Transverse colon (tissue), 3 donors: ENCODE measurements around the gene GOLGA6L9.
"Not testable (repeated sequence)": the region's sequence is repeated elsewhere in the genome, so short reads cannot be mapped to it uniquely, and the experiment has no call there.

Experiments
- EP300 ChIP-seq: sonication (generic); formaldehyde crosslinking; IDR thresholded peaks from one replicate; pipeline ENCODE4 v1.6.1; 2017; ENCODE audit warnings: antibody characterized with exemption, low read depth
- TF ChIP-seq, protein P1 (sequence below), 5 experiments: fragments of 200-600 bp in 3 of 5; fragments of 450-650 bp in 2 of 5; sonication (generic) in 3 of 5; IDR thresholded peaks; 1 replicate in 2 of 5; 2 replicates in 3 of 5; pipeline ENCODE4 v1.5.1; 2016 to 2017; ENCODE audit warnings: antibody characterized with exemption in 5 of 5, inconsistent platforms in 3 of 5, mild to moderate bottlenecking in 2 of 5, moderate library complexity in 1 of 5

DNA sequence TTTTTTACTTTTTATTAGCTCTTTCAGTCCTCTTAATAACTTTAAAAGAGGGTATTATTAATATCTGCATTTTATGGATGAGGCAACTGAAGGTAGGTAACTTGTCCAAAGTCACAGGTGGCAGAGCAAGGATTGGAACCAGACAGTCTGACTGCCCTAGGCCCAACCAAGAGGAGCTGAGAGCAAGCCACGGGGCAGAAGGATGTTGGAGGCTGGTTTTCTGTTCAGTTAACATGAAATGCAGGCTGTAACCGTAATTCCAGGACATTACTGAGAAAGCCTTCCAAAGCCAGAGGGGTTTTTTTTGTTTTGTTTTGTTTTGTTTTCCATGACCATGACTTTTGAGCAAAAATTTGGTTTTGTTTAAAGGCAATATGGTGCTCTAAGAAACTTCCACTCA is 9.1 kb upstream of the GOLGA6L9 start:
- TF ChIP-seq EP300 = not testable (repeated sequence)
- TF ChIP-seq, protein P1, sequence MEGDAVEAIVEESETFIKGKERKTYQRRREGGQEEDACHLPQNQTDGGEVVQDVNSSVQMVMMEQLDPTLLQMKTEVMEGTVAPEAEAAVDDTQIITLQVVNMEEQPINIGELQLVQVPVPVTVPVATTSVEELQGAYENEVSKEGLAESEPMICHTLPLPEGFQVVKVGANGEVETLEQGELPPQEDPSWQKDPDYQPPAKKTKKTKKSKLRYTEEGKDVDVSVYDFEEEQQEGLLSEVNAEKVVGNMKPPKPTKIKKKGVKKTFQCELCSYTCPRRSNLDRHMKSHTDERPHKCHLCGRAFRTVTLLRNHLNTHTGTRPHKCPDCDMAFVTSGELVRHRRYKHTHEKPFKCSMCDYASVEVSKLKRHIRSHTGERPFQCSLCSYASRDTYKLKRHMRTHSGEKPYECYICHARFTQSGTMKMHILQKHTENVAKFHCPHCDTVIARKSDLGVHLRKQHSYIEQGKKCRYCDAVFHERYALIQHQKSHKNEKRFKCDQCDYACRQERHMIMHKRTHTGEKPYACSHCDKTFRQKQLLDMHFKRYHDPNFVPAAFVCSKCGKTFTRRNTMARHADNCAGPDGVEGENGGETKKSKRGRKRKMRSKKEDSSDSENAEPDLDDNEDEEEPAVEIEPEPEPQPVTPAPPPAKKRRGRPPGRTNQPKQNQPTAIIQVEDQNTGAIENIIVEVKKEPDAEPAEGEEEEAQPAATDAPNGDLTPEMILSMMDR (IDR thresholded peaks at IDR 0.05) = not testable (repeated sequence)
